Umbilical cord (tissue), 2 donors: ENCODE measurements around the gene GNRH2. TPM values are rescaled to one million over a fixed set of nuclear protein-coding genes. Genes with fewer than 3 reads are reported as not detected.
"Not testable (repeated sequence)": the region's sequence is repeated elsewhere in the genome, so short reads cannot be mapped to it uniquely, and the experiment has no call there.

Experiments
- DNase-seq: peaks from one replicate; pipeline ENCODE4 v3.0.0-alpha.2; 2015; ENCODE audit warnings: low spot score
- total RNA-seq: library from RNA; depleted of rRNA; stranded (reverse); fragments of >200 nt; gene quantifications from one replicate; pipeline ENCODE4 v1.2.3, GENCODE V29; 2014; ENCODE audit warnings: low replicate concordance; ENCODE audit not compliant: insufficient read depth

GNRH2 gene
- not detected for total RNA-seq

GRCh38 chr20:3043322-3043721, at the start of gene GNRH2:
Gene GNRH2, plus strand, starts transcription at chr20:3043622. Its CDS starts 793 bp downstream, at chr20:3044415.
- DNase-seq: no peak

- DNase-seq: no peak
Observed at GRCh38 chr20:2995796-2996195, 47.6 kb upstream of the GNRH2 start.

- DNase-seq: no peak
Observed at GRCh38 chr20:2998728-2999127, 44.7 kb upstream of the GNRH2 start.

GRCh38 chr20:3000852-3001523, 42.4 kb upstream of the GNRH2 start:
- peak; percentile 76 for DNase-seq

GRCh38 chr20:3003416-3003815, 40.0 kb upstream of the GNRH2 start:
- no peak for DNase-seq

GRCh38 chr20:3010985-3011723, 32.3 kb upstream of the GNRH2 start:
- peak; percentile 10 for DNase-seq

- DNase-seq: no peak
Observed at GRCh38 chr20:3011752-3012151, 31.7 kb upstream of the GNRH2 start.

GRCh38 chr20:3013771-3014170, 29.7 kb upstream of the GNRH2 start:
- no peak for DNase-seq

- DNase-seq: no peak
Observed at GRCh38 chr20:3014179-3014578, 29.2 kb upstream of the GNRH2 start.

GRCh38 chr20:3014662-3015061, 28.8 kb upstream of the GNRH2 start:
- DNase-seq: no peak

- not testable (repeated sequence) for DNase-seq
Observed at GRCh38 chr20:3015302-3015701, 28.1 kb upstream of the GNRH2 start.

- no peak for DNase-seq
Observed at GRCh38 chr20:3021327-3021726, 22.1 kb upstream of the GNRH2 start.

GRCh38 chr20:3021777-3022176, 21.6 kb upstream of the GNRH2 start:
- no peak for DNase-seq

GRCh38 chr20:3022559-3023490, 20.6 kb upstream of the GNRH2 start:
- peak; percentile 77 for DNase-seq

GRCh38 chr20:3027987-3028386, 15.4 kb upstream of the GNRH2 start:
- no peak for DNase-seq

GRCh38 chr20:3031524-3032147, 11.8 kb upstream of the GNRH2 start:
- DNase-seq: no peak

- DNase-seq: no peak
Observed at GRCh38 chr20:3032624-3033023, 10.8 kb upstream of the GNRH2 start.

- DNase-seq: no peak
Observed at GRCh38 chr20:3037654-3038053, 5.8 kb upstream of the GNRH2 start.

GRCh38 chr20:3038454-3038853, 5.0 kb upstream of the GNRH2 start:
- DNase-seq: no peak

- no peak for DNase-seq
Observed at GRCh38 chr20:3039426-3039825, 4.0 kb upstream of the GNRH2 start.

- DNase-seq: no peak
Observed at GRCh38 chr20:3040086-3040485, 3.3 kb upstream of the GNRH2 start.
